Esophagus muscularis mucosa (tissue), 4 donors: ENCODE data around the gene TBC1D9B. TPM values are rescaled to one million over a fixed set of nuclear protein-coding genes. Genes with fewer than 3 reads are reported as not detected.
"Not testable (repeated sequence)": the region's sequence is repeated elsewhere in the genome, so short reads cannot be mapped to it uniquely, and the experiment has no call there.

Experiments
- DNase-seq: peaks from one replicate; pipeline ENCODE4 v3.0.0-alpha.2; 2017; ENCODE audit errors: extremely low spot score
- H3K27ac ChIP-seq, 4 donors: fragments of 200-600 bp; sonication (generic); replicated peaks in 1 of 4; 1 replicate in 3 of 4; 2 replicates in 1 of 4; pipeline ENCODE4 v1.5.1; 2016 to 2019; ENCODE audit warnings: mild to moderate bottlenecking in 1 of 4
- H3K27me3 ChIP-seq, 4 donors: fragments of 200-600 bp; sonication (generic); one replicate each; pipeline versions ENCODE4 v1.5.1 to v1.6.0; 2016 to 2019
- H3K36me3 ChIP-seq, 4 donors: fragments of 200-600 bp; sonication (generic); one replicate each; pipeline ENCODE4 v1.5.1; 2016 to 2019
- H3K4me1 ChIP-seq, 4 donors: fragments of 200-600 bp; sonication (generic); one replicate each; pipeline ENCODE4 v1.5.1; 2016 to 2019
- H3K4me3 ChIP-seq, 4 donors: fragments of 200-600 bp; sonication (generic); 1 replicate in 2 of 4; 2 replicates in 2 of 4; pipeline ENCODE4 v1.5.1; 2016 to 2019; ENCODE audit warnings: mild to moderate bottlenecking in 4 of 4, moderate library complexity in 1 of 4
- H3K9me3 ChIP-seq, 4 donors: fragments of 200-600 bp; sonication (generic); 1 replicate in 3 of 4; 2 replicates in 1 of 4; pipeline ENCODE4 v1.5.1; 2016 to 2019
- CTCF ChIP-seq, 3 experiments: fragments of 200-600 bp in 2 of 3; fragments of 450-650 bp in 1 of 3; sonication (generic) in 2 of 3; IDR thresholded peaks; one replicate each; pipeline ENCODE4 v1.5.1; 2017 to 2019; ENCODE audit warnings: antibody characterized with exemption in 3 of 3, mild to moderate bottlenecking in 2 of 3, moderate library complexity in 1 of 3
- EP300 ChIP-seq: sonication (generic); formaldehyde crosslinking; IDR thresholded peaks from one replicate; pipeline ENCODE4 v1.6.1; 2017; ENCODE audit warnings: antibody characterized with exemption
- POLR2A ChIP-seq: fragments of 450-650 bp; IDR thresholded peaks from one replicate; pipeline ENCODE4 v1.6.1; 2017; ENCODE audit warnings: antibody characterized with exemption, moderate library complexity, mild to moderate bottlenecking, low read depth
- POLR2AphosphoS5 ChIP-seq, 2 donors: sonication (generic); formaldehyde crosslinking; IDR thresholded peaks; one replicate each; pipeline ENCODE4 v1.6.1; 2017; ENCODE audit warnings: antibody characterized with exemption in 2 of 2
- WGBS: methylation state at CpG from one replicate; pipeline ENCODE4 v1.1.5; 2018; 5-methylcytosine and 5-hydroxymethylcytosine counted together
- intact Hi-C: fragments of 100-400 bp; cut with DNase I; formaldehyde crosslinking; loops from one replicate; pipeline ENCODE4 v1.15.1; 2023
- total RNA-seq, 4 donors: library from RNA; depleted of rRNA; stranded (reverse); fragments of >200 nt; gene quantifications; one replicate each; pipeline versions ENCODE4 v1.1.0 to v1.2.1, GENCODE V29; 2016

The TBC1D9B gene
- total RNA-seq, 4 donors from 2014 or later, result 80.2 to 229 (median 143) TPM

- Histone ChIP-seq H3K4me1 (peaks cover 0 to 9% (median 0%) of the 10 kb centered on the region in 4 donors), H3K9me3 (no peaks in the 10 kb centered on the region), H3K36me3 (peaks cover 38 to 96% (median 86%) of the 10 kb centered on the region in 4 donors), H3K4me3 (no peak overlapping the region), H3K27ac (no peak overlapping the region), H3K27me3 (no peaks in the 10 kb centered on the region)
- DNase-seq, result no peak
- intact Hi-C loops, result no loop called here
- TF ChIP-seq CTCF (IDR thresholded peaks at IDR 0.05) (no peak), POLR2AphosphoS5 (IDR thresholded peaks at IDR 0.05) (no peak), POLR2A (no peak), EP300 (no peak)
- 94% methylated on average over 11 of the region's 14 CpGs for WGBS
Measured at GRCh38 chr5:179872828-179873575, 34.7 kb downstream of the TBC1D9B start.

GRCh38 chr5:179872055-179872827 lies 35.5 kb downstream of the TBC1D9B start:
- no peak for TF ChIP-seq POLR2A
- no peak for TF ChIP-seq EP300
- no peak for TF ChIP-seq POLR2AphosphoS5 (IDR thresholded peaks at IDR 0.05)
- TF ChIP-seq CTCF (IDR thresholded peaks at IDR 0.05), result no peak
- DNase-seq, result no peak
- intact Hi-C loops, result no loop called here

GRCh38 chr5:179871533-179871932 lies 36.2 kb downstream of the TBC1D9B start:
- H3K4me1 ChIP-seq, H3K27me3 ChIP-seq, H3K4me3 ChIP-seq, H3K27ac ChIP-seq, DNase-seq, H3K9me3 ChIP-seq, intact Hi-C loops: not testable (repeated sequence)
- peaks cover 35 to 98% (median 91%) of the 10 kb centered on the region in 4 donors for H3K36me3 ChIP-seq
- 74% methylated on average over 11 of the region's 14 CpGs for WGBS

More at GRCh38 chr5:179872055-179872827, 35.5 kb downstream of the TBC1D9B start:
- H3K27ac ChIP-seq, result no peak overlapping the region
- H3K36me3 ChIP-seq, result peaks cover 35 to 98% (median 87%) of the 10 kb centered on the region in 4 donors
- H3K9me3 ChIP-seq, result no peaks in the 10 kb centered on the region
- WGBS, result 89% methylated on average over 14 of the region's 18 CpGs
- H3K4me1 ChIP-seq, result peaks cover 0 to 9% (median 0%) of the 10 kb centered on the region in 4 donors
- H3K4me3 ChIP-seq, result no peak overlapping the region
- no peaks in the 10 kb centered on the region for H3K27me3 ChIP-seq

- TF ChIP-seq EP300 (no peak), POLR2AphosphoS5 (IDR thresholded peaks at IDR 0.05) (no peak), POLR2A (no peak), CTCF (IDR thresholded peaks at IDR 0.05) (no peak)
- H3K4me3 ChIP-seq, result no peak overlapping the region
- no peaks in the 10 kb centered on the region for H3K27me3 ChIP-seq
- DNase-seq, result no peak
- H3K27ac ChIP-seq, result no peak overlapping the region
- H3K4me1 ChIP-seq, result peaks cover 0 to 9% (median 0%) of the 10 kb centered on the region in 4 donors
- 96% methylated on average over 3 of the region's 3 CpGs for WGBS
- peaks cover 35 to 98% (median 90%) of the 10 kb centered on the region in 4 donors for H3K36me3 ChIP-seq
- H3K9me3 ChIP-seq, result no peaks in the 10 kb centered on the region
- intact Hi-C loops, result no loop called here
Measured at GRCh38 chr5:179870952-179871351, 36.7 kb downstream of the TBC1D9B start.

GRCh38 chr5:179870403-179870903 lies 37.2 kb downstream of the TBC1D9B start:
- H3K36me3 ChIP-seq, result peaks cover 35 to 98% (median 89%) of the 10 kb centered on the region in 4 donors
- no peak for DNase-seq
- H3K4me3 ChIP-seq, result no peak overlapping the region
- H3K9me3 ChIP-seq, result no peaks in the 10 kb centered on the region
- peaks cover 0 to 9% (median 0%) of the 10 kb centered on the region in 4 donors for H3K4me1 ChIP-seq
- WGBS, result 78% methylated on average over 6 of the region's 17 CpGs
- H3K27ac ChIP-seq, result no peak overlapping the region
- intact Hi-C loops, result no loop called here
- TF ChIP-seq POLR2AphosphoS5 (IDR thresholded peaks at IDR 0.05) (no peak), CTCF (IDR thresholded peaks at IDR 0.05) (no peak), POLR2A (no peak), EP300 (no peak)
- H3K27me3 ChIP-seq, result no peaks in the 10 kb centered on the region
